Esophagus muscularis mucosa (tissue), 4 donors: ENCODE results near the gene NOL3. TPM values are rescaled to one million over a fixed set of nuclear protein-coding genes. Genes with fewer than 3 reads are reported as not detected.

Experiments used
- DNase-seq: peaks from one replicate; pipeline ENCODE4 v3.0.0-alpha.2; 2017; ENCODE audit errors: extremely low spot score
- H3K27ac ChIP-seq, 4 donors: fragments of 200-600 bp; sonication (generic); replicated peaks in 1 of 4; 1 replicate in 3 of 4; 2 replicates in 1 of 4; pipeline ENCODE4 v1.5.1; 2016 to 2019; ENCODE audit warnings: mild to moderate bottlenecking in 1 of 4
- H3K27me3 ChIP-seq, 4 donors: fragments of 200-600 bp; sonication (generic); one replicate each; pipeline versions ENCODE4 v1.5.1 to v1.6.0; 2016 to 2019
- H3K36me3 ChIP-seq, 4 donors: fragments of 200-600 bp; sonication (generic); one replicate each; pipeline ENCODE4 v1.5.1; 2016 to 2019
- H3K4me1 ChIP-seq, 4 donors: fragments of 200-600 bp; sonication (generic); one replicate each; pipeline ENCODE4 v1.5.1; 2016 to 2019
- H3K4me3 ChIP-seq, 4 donors: fragments of 200-600 bp; sonication (generic); 1 replicate in 2 of 4; 2 replicates in 2 of 4; pipeline ENCODE4 v1.5.1; 2016 to 2019; ENCODE audit warnings: mild to moderate bottlenecking in 4 of 4, moderate library complexity in 1 of 4
- H3K9me3 ChIP-seq, 4 donors: fragments of 200-600 bp; sonication (generic); 1 replicate in 3 of 4; 2 replicates in 1 of 4; pipeline ENCODE4 v1.5.1; 2016 to 2019
- EP300 ChIP-seq: sonication (generic); formaldehyde crosslinking; IDR thresholded peaks from one replicate; pipeline ENCODE4 v1.6.1; 2017; ENCODE audit warnings: antibody characterized with exemption
- POLR2A ChIP-seq: fragments of 450-650 bp; IDR thresholded peaks from one replicate; pipeline ENCODE4 v1.6.1; 2017; ENCODE audit warnings: antibody characterized with exemption, moderate library complexity, mild to moderate bottlenecking, low read depth
- POLR2AphosphoS5 ChIP-seq, 2 donors: sonication (generic); formaldehyde crosslinking; IDR thresholded peaks; one replicate each; pipeline ENCODE4 v1.6.1; 2017; ENCODE audit warnings: antibody characterized with exemption in 2 of 2
- WGBS: methylation state at CpG from one replicate; pipeline ENCODE4 v1.1.5; 2018; 5-methylcytosine and 5-hydroxymethylcytosine counted together
- intact Hi-C: fragments of 100-400 bp; cut with DNase I; formaldehyde crosslinking; loops from one replicate; pipeline ENCODE4 v1.15.1; 2023
- total RNA-seq, 4 donors: library from RNA; depleted of rRNA; stranded (reverse); fragments of >200 nt; gene quantifications; one replicate each; pipeline versions ENCODE4 v1.1.0 to v1.2.1, GENCODE V29; 2016
- TF ChIP-seq, protein P1 (sequence below), 3 experiments: fragments of 200-600 bp in 2 of 3; fragments of 450-650 bp in 1 of 3; sonication (generic) in 2 of 3; IDR thresholded peaks; one replicate each; pipeline ENCODE4 v1.5.1; 2017 to 2019; ENCODE audit warnings: antibody characterized with exemption in 3 of 3, mild to moderate bottlenecking in 2 of 3, moderate library complexity in 1 of 3

The NOL3 gene
- total RNA-seq, 4 donors from 2014 or later, result 40.6 to 58.2 (median 45.4) TPM

DNA sequence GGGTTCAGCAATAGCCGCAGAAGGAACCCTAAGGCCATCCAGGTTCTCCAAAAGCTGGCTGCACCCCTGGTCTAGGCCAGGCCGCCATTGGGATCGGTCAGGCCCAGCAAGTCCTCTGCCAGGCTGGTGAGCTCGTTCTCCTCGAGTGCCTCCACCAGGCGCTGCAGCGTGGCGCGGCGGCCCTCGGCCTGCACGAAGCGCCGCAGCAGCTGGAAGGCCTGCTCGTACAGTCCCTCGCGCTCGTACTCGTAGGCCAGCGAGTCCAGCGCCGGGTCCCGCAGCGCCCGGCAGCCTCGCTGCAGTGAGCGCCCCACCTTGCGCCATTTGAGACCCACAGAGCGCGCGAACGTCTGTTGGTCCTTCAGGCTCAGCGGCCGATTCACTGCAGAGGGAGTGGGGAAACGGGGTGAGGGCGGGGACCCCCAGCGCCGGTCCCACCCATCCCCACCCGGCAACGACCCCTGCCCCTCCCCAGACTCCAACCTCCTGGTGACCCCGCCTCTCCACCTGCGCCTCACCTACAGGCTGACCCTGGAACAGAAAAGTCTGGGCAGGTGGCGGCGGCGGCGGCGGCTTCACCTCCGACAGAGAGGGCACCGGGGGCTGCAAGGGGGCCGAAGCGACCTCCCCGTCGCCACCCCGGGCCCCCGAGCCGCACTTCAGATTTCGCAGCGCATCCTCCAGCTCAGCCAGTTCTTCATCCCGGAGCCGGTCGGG lies 15.6 kb upstream of the NOL3 start:
- no peak for TF ChIP-seq POLR2A
- TF ChIP-seq EP300, result no peak
- TF ChIP-seq POLR2AphosphoS5 (IDR thresholded peaks at IDR 0.05), result no peak
- TF ChIP-seq, protein P1, sequence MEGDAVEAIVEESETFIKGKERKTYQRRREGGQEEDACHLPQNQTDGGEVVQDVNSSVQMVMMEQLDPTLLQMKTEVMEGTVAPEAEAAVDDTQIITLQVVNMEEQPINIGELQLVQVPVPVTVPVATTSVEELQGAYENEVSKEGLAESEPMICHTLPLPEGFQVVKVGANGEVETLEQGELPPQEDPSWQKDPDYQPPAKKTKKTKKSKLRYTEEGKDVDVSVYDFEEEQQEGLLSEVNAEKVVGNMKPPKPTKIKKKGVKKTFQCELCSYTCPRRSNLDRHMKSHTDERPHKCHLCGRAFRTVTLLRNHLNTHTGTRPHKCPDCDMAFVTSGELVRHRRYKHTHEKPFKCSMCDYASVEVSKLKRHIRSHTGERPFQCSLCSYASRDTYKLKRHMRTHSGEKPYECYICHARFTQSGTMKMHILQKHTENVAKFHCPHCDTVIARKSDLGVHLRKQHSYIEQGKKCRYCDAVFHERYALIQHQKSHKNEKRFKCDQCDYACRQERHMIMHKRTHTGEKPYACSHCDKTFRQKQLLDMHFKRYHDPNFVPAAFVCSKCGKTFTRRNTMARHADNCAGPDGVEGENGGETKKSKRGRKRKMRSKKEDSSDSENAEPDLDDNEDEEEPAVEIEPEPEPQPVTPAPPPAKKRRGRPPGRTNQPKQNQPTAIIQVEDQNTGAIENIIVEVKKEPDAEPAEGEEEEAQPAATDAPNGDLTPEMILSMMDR (IDR thresholded peaks at IDR 0.05), result no peak
- Histone ChIP-seq H3K27me3 (no peaks in the 10 kb centered on the region), H3K4me3 (peak overlapping the region; percentile 25 to 40 (median 32)), H3K36me3 (peaks cover 0 to 2% (median 0%) of the 10 kb centered on the region in 4 donors), H3K9me3 (no peaks in the 10 kb centered on the region), H3K27ac (no peak overlapping the region), H3K4me1 (peaks cover 28 to 49% (median 46%) of the 10 kb centered on the region in 4 donors)
- no peak for DNase-seq
- WGBS, result no CpG with 5 or more reads among the region's 61 CpGs
- intact Hi-C loops, result loop anchor here (5.0 kb wide), 2 partner anchors 137 to 257 kb away; no protein-coding TSS in a partner anchor

DNA sequence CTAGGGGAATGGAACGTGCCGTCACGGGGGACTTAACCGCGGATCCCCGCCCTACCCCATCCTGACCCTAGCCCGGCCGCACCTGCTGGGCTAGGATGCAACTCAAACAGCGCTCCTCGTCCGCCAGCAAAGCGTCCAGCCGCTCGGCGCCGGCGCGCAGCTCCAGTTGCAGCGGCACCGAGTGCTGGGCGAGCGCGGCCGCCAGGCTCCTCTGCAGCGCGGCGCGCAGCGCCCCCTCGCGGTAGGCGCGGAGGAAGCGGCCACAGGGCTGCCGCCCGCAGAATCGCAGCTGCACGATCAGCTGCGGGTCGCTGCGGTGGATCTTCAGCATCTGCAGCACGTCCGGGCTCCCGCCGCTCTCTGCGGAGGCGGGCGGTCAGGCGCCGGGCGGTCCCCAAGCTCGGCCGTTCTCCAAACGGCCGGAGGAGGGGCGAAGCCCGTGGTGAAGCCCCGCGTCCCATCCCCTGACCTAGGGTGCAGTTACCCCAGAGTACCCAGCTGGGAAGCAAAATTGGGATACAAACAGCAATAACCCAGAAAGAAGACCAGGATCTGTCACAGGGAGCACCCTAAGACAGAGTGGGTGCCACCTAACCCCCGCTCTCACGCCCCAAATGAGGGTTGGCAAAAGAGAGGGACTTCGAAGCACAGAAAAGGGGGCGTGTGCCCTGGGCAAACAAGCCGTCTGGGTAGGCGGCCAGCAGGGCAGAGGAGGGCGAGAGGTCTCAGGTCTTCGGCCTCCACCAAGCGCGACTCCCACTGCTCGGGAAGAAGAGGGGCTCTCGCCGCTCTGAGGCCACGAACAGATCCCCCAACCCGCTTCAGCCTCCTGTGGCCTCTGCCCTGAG lies 14.8 kb upstream of the NOL3 start:
- TF ChIP-seq, protein P1 (IDR thresholded peaks at IDR 0.05), result peak; percentile 98 to 99 (median 98)
- peak in 1 of 2 donors; percentile 19 for TF ChIP-seq POLR2AphosphoS5 (IDR thresholded peaks at IDR 0.05)
- TF ChIP-seq POLR2A, result no peak
- no peak for TF ChIP-seq EP300
- 48% methylated on average over 14 of the region's 74 CpGs for WGBS
- no peak for DNase-seq
- Histone ChIP-seq H3K27me3 (no peaks in the 10 kb centered on the region), H3K36me3 (no peaks in the 10 kb centered on the region), H3K9me3 (no peaks in the 10 kb centered on the region), H3K4me1 (peaks cover 32 to 48% (median 44%) of the 10 kb centered on the region in 4 donors), H3K4me3 (peak overlapping the region; percentile 25 to 40 (median 32)), H3K27ac (no peak overlapping the region)
- intact Hi-C loops, result loop anchor here (1.0 to 5.0 kb wide), 3 partner anchors 138 to 258 kb away; no protein-coding TSS in a partner anchor

DNA sequence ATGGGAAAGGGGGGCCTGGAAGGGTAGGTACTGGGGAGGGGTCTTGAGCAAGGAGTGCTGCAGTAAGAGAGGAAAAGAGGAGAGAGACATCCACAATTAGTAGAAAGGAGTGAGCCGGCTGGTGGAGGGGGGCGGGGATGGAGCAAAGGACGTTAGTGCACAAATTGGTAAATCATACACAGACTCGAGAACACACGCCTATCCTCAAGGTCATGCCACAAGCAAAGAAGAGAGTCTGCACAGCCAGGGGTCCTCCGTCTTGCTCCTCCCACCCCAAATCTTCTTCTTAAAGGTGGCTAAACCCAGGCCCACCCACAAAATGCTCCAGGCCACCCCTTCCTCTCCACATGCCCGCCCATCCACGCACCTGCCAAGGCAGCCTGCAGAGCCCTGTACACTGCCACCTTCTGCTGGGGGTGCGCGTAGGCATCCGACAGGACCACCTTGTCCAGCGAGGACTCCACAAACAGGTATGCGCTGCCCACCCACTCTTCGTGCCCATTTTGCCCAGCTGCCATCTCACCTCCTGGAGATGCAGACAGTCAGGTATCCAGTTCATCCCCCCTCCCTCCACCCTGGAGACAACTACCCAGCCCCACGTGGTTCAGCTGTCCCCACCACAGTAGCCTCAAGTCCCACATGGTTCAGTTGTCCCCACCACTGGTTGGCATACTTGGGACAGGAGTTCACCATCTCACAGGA lies 14.0 kb upstream of the NOL3 start:
- no peak for DNase-seq
- peaks cover 34 to 47% (median 43%) of the 10 kb centered on the region in 4 donors for H3K4me1 ChIP-seq
- no peaks in the 10 kb centered on the region for H3K9me3 ChIP-seq
- WGBS, result 74% methylated on average over 15 of the region's 15 CpGs
- intact Hi-C loops, result loop anchor here (1.0 to 5.0 kb wide), 3 partner anchors 139 to 259 kb away; no protein-coding TSS in a partner anchor
- H3K36me3 ChIP-seq, result no peaks in the 10 kb centered on the region
- TF ChIP-seq POLR2A, result no peak
- no peak for TF ChIP-seq POLR2AphosphoS5 (IDR thresholded peaks at IDR 0.05)
- TF ChIP-seq, protein P1 (IDR thresholded peaks at IDR 0.05), result no peak
- no peak for TF ChIP-seq EP300
- H3K27me3 ChIP-seq, result no peaks in the 10 kb centered on the region
- no peak overlapping the region for H3K4me3 ChIP-seq
- no peak overlapping the region for H3K27ac ChIP-seq

DNA sequence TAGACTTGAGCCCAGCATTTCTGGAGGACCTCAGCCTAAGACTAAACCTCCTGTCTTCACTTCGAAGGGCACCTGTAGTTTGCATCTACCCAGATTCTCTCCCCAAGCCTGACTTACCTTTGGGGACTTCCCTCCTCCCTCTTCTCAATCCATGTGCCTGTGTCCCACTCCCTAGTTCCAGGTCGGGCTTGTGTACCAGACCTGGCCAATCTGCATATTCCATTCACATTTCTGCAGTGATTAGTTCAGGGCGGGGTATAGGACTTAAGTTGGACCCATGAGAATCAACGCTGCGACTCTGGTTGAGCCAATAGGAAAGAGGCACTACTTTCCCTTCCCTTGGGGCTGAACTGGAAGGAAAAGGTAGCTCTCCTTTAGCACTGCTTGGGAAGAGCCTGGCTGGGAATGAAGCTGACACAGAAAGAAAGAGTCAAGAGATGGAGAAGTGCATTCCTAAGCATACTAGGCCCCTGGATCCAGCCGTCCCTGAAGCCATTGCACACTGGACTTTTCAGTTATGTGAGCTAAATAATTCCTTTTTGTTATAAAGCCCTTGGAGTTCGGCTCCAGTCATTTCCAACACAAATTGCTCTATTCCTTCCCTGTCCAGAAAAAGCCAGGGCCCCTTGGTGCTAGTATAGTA lies 13.1 kb upstream of the NOL3 start:
- no peaks in the 10 kb centered on the region for H3K27me3 ChIP-seq
- peaks cover 42 to 52% (median 47%) of the 10 kb centered on the region in 4 donors for H3K4me1 ChIP-seq
- no peaks in the 10 kb centered on the region for H3K36me3 ChIP-seq
- H3K9me3 ChIP-seq, result no peaks in the 10 kb centered on the region
- H3K4me3 ChIP-seq, result no peak overlapping the region
- DNase-seq, result no peak
- H3K27ac ChIP-seq, result no peak overlapping the region
- TF ChIP-seq, protein P1 (IDR thresholded peaks at IDR 0.05), result no peak
- intact Hi-C loops, result loop anchor here (5.0 kb wide), 2 partner anchors 140 to 260 kb away; no protein-coding TSS in a partner anchor
- WGBS, result 66% methylated on average over 7 of the region's 7 CpGs
